ENCODE measurements around the gene AKAP7.
"Not testable (repeated sequence)": the region's sequence is repeated elsewhere in the genome, so short reads cannot be mapped to it uniquely, and the experiment has no call there.

Gene AKAP7

DNA sequence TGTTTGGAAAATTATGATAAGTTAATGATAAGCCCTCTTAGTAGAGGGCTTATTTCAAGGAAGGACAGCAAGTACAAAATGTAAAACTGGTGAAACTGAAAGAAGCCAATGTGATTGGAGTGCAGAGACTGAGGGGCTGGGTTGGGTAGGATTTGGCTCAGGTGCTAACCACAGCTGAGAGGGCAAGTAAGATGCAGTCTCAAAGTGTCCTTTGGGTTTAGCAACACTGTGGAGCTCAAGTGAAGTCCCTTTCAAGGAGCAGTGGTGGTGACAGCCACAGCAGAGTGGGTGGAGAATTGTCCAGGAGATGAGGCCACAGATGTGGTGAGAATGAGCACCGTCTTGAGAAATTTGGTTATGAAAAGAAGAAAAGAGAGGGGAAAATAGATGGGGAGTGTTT lies 181.4 kb downstream of the AKAP7 start:
- Histone ChIP-seq H3K79me2 (ENCODE audit: control insufficient read depth, insufficient read depth, low read length) (no peaks in the 10 kb centered on the region), H3K9ac (ENCODE audit: low read length) (no peak overlapping the region), H4K8ac (ENCODE audit: low read depth, low read length) (no peak overlapping the region), H3K4me3 (ENCODE audit: low read length) (no peak overlapping the region), H3K18ac (ENCODE audit: low read length) (no peak overlapping the region), H4K5ac (ENCODE audit: low read length) (no peak overlapping the region), H3K27me3 (ENCODE audit: insufficient read depth, low read length, poor library complexity) (no peaks in the 10 kb centered on the region), H2AK5ac (ENCODE audit: low read length) (no peak overlapping the region), H3K4me2 (ENCODE audit: low read length) (no peak overlapping the region), H3K4me1 (ENCODE audit: control insufficient read depth, low read depth, low read length) (no peaks in the 10 kb centered on the region), H2BK5ac (ENCODE audit: low read length) (no peak overlapping the region), H3K23ac (ENCODE audit: low read length) (no peak overlapping the region), H3K79me1 (ENCODE audit: low read length) (no peaks in the 10 kb centered on the region), H3K56ac (ENCODE audit: low read length) (no peak overlapping the region), H2BK15ac (replicated peaks; ENCODE audit: low read depth) (no peak overlapping the region), H2BK120ac (ENCODE audit: low read depth, low read length) (no peak overlapping the region), H3K27ac (ENCODE audit: low read depth, low read length) (no peak overlapping the region), H3K4ac (ENCODE audit: low read depth, low read length) (no peak overlapping the region), H3K36me3 (ENCODE audit: control insufficient read depth, insufficient read depth, low read length) (no peaks in the 10 kb centered on the region)
- DNase-seq: no peak
- no CpG with 5 or more reads among the region's 1 CpG for WGBS (ENCODE audit: extremely low coverage, insufficient coverage, low lambda C conversion rate)

DNA sequence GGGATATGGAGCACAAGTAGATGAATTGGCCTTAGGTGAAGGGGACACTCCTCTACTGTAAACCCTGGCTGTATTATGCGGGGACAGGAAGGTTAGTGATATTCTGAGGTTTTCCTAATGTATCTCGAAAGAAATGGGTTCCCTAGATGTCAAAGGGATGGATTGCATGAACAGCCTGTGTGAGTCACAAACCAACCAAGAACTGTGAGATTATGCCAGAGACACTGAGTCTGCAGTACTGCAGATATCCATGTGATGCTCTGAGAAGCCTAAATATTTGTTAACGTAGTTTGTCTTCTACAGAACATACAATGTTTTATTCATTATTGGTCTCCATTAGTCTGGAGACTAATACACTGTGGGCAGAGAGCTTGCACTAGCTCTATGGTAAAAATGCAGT lies 182.2 kb downstream of the AKAP7 start:
- Histone ChIP-seq H3K79me2 (ENCODE audit: control insufficient read depth, insufficient read depth, low read length) (no peaks in the 10 kb centered on the region), H2BK5ac (ENCODE audit: low read length) (no peak overlapping the region), H3K27me3 (ENCODE audit: insufficient read depth, low read length, poor library complexity) (no peaks in the 10 kb centered on the region), H3K4me1 (ENCODE audit: control insufficient read depth, low read depth, low read length) (no peaks in the 10 kb centered on the region), H2BK120ac (ENCODE audit: low read depth, low read length) (no peak overlapping the region), H3K4ac (ENCODE audit: low read depth, low read length) (no peak overlapping the region), H4K5ac (ENCODE audit: low read length) (no peak overlapping the region), H3K9ac (ENCODE audit: low read length) (no peak overlapping the region), H2BK15ac (replicated peaks; ENCODE audit: low read depth) (no peak overlapping the region), H3K4me2 (ENCODE audit: low read length) (no peak overlapping the region), H4K8ac (ENCODE audit: low read depth, low read length) (no peak overlapping the region), H3K27ac (ENCODE audit: low read depth, low read length) (no peak overlapping the region), H2AK5ac (ENCODE audit: low read length) (no peak overlapping the region), H3K56ac (ENCODE audit: low read length) (no peak overlapping the region), H3K36me3 (ENCODE audit: control insufficient read depth, insufficient read depth, low read length) (no peaks in the 10 kb centered on the region), H3K18ac (ENCODE audit: low read length) (no peak overlapping the region), H3K79me1 (ENCODE audit: low read length) (no peaks in the 10 kb centered on the region), H3K23ac (ENCODE audit: low read length) (no peak overlapping the region), H3K4me3 (ENCODE audit: low read length) (no peak overlapping the region)
- WGBS (ENCODE audit: extremely low coverage, insufficient coverage, low lambda C conversion rate): no CpG with 5 or more reads among the region's 3 CpGs
- DNase-seq: no peak

DNA sequence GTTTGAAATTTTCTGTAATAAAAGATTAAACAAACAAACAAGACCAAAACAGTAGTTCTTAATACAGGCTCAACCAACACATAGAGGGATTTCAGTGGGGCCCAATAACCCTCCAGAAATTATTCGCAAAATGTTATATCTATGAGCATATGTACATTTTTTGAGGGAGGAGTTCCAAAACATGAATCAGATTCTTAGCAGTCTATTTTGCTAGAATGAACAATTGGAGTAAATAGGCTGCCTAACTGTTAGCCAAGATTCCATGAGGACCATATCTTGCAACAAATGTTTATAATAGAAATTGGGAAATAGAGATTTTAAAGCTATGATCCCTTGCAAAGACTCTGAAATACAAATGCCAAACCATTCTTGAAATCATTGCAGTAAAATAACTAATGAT lies 186.3 kb downstream of the AKAP7 start:
- no peaks in the 10 kb centered on the region for H3K4me1 ChIP-seq (ENCODE audit: control insufficient read depth, low read depth, low read length)
- WGBS (ENCODE audit: extremely low coverage, insufficient coverage, low lambda C conversion rate): no CpG with 5 or more reads among the region's 1 CpG

DNA sequence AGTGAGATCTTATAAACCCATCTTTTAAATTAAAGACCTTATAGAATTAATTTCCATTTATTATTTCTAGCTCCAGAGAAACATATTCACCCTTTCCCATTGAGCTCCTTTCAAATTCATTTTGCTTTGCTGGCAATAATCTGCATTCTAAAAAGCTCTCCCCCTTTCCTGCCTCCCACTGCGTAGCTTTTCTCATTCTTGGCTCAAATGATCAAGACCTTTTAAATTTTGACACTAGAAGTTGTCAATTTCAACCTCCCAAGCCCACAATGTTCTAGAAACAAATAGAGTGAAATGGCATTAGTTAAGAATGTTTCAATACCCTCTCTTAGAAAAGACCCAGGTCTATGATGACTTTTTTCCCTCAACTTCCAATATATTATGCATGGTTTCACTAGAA lies 186.9 kb downstream of the AKAP7 start:
- Histone ChIP-seq H4K8ac (ENCODE audit: low read depth, low read length) (no peak overlapping the region), H3K79me1 (ENCODE audit: low read length) (no peaks in the 10 kb centered on the region), H3K27me3 (ENCODE audit: insufficient read depth, low read length, poor library complexity) (no peaks in the 10 kb centered on the region), H3K79me2 (ENCODE audit: control insufficient read depth, insufficient read depth, low read length) (no peaks in the 10 kb centered on the region), H3K27ac (ENCODE audit: low read depth, low read length) (no peak overlapping the region), H4K5ac (ENCODE audit: low read length) (no peak overlapping the region), H3K36me3 (ENCODE audit: control insufficient read depth, insufficient read depth, low read length) (no peaks in the 10 kb centered on the region), H3K4me3 (ENCODE audit: low read length) (no peak overlapping the region), H2BK5ac (ENCODE audit: low read length) (no peak overlapping the region), H3K4me1 (ENCODE audit: control insufficient read depth, low read depth, low read length) (no peaks in the 10 kb centered on the region), H3K4me2 (ENCODE audit: low read length) (no peak overlapping the region), H2BK120ac (ENCODE audit: low read depth, low read length) (no peak overlapping the region), H2AK5ac (ENCODE audit: low read length) (no peak overlapping the region), H3K4ac (ENCODE audit: low read depth, low read length) (no peak overlapping the region), H2BK15ac (replicated peaks; ENCODE audit: low read depth) (no peak overlapping the region), H3K18ac (ENCODE audit: low read length) (no peak overlapping the region), H3K23ac (ENCODE audit: low read length) (no peak overlapping the region), H3K9ac (ENCODE audit: low read length) (no peak overlapping the region), H3K56ac (ENCODE audit: low read length) (no peak overlapping the region)
- DNase-seq: no peak
- WGBS (ENCODE audit: extremely low coverage, insufficient coverage, low lambda C conversion rate): no CpG with 5 or more reads among the region's 1 CpG

More for the DNA sequence above, 186.3 kb downstream of the AKAP7 start:
- no peak overlapping the region for H3K4me2 ChIP-seq (ENCODE audit: low read length)
- H3K79me2 ChIP-seq (ENCODE audit: control insufficient read depth, insufficient read depth, low read length): no peaks in the 10 kb centered on the region
- no peak overlapping the region for H3K4ac ChIP-seq (ENCODE audit: low read depth, low read length)
- no peak overlapping the region for H3K23ac ChIP-seq (ENCODE audit: low read length)
- H2BK15ac ChIP-seq (replicated peaks; ENCODE audit: low read depth): no peak overlapping the region
- H3K27me3 ChIP-seq (ENCODE audit: insufficient read depth, low read length, poor library complexity): no peaks in the 10 kb centered on the region
- H2BK5ac ChIP-seq (ENCODE audit: low read length): no peak overlapping the region
- H3K27ac ChIP-seq (ENCODE audit: low read depth, low read length): no peak overlapping the region
- no peak overlapping the region for H3K4me3 ChIP-seq (ENCODE audit: low read length)
- no peak overlapping the region for H2BK120ac ChIP-seq (ENCODE audit: low read depth, low read length)
- no peak overlapping the region for H3K9ac ChIP-seq (ENCODE audit: low read length)
- H3K36me3 ChIP-seq (ENCODE audit: control insufficient read depth, insufficient read depth, low read length): no peaks in the 10 kb centered on the region
- no peak overlapping the region for H3K18ac ChIP-seq (ENCODE audit: low read length)
- DNase-seq: no peak
- H4K5ac ChIP-seq (ENCODE audit: low read length): no peak overlapping the region
- H3K56ac ChIP-seq (ENCODE audit: low read length): no peak overlapping the region
- no peak overlapping the region for H4K8ac ChIP-seq (ENCODE audit: low read depth, low read length)
- no peak overlapping the region for H2AK5ac ChIP-seq (ENCODE audit: low read length)
- H3K79me1 ChIP-seq (ENCODE audit: low read length): no peaks in the 10 kb centered on the region

DNA sequence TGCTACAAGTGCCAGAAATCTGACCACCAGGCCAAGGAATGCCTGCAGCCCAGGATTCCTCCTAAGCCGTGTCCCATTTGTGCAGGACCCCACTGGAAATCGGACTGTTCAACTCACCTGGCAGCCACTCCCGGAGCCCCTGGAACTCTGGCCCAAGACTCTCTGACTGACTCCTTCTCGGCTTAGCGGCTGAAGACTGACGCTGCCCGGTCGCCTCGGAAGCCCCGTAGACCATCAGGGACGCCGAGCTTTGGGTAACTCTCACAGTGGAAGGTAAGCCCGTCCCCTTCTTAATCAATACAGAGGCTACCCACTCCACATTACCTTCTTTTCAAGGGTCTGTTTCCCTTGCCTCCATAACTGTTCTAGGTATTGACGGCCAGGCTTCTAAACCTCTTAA lies 190.4 kb downstream of the AKAP7 start:
- H3K79me2 ChIP-seq (ENCODE audit: control insufficient read depth, insufficient read depth, low read length): not testable (repeated sequence)
- no CpG with 5 or more reads among the region's 14 CpGs for WGBS (ENCODE audit: extremely low coverage, insufficient coverage, low lambda C conversion rate)

DNA sequence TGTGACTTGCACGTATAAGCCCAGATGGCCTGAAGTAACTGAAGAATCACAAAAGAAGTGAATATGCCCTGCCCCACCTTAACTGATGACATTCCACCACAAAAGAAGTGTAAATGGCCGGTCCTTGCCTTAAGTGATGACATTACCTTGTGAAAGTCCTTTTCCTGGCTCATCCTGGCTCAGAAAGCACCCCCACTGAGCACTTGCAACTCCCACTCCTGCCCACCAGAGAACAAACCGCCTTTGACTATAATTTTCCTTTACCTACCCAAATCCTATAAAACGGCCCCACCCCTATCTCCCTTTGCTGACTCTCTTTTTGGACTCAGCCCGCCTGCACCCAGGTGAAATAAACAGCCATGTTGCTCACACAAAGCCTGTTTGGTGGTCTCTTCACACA lies 193.5 kb downstream of the AKAP7 start:
- not testable (repeated sequence) for H3K79me1 ChIP-seq (ENCODE audit: low read length); H3K4me1 ChIP-seq (ENCODE audit: control insufficient read depth, low read depth, low read length); H3K4me2 ChIP-seq (ENCODE audit: low read length); H2BK5ac ChIP-seq (ENCODE audit: low read length); H3K23ac ChIP-seq (ENCODE audit: low read length); H3K4me3 ChIP-seq (ENCODE audit: low read length); H3K79me2 ChIP-seq (ENCODE audit: control insufficient read depth, insufficient read depth, low read length); H3K56ac ChIP-seq (ENCODE audit: low read length); H3K27me3 ChIP-seq (ENCODE audit: insufficient read depth, low read length, poor library complexity); H2BK120ac ChIP-seq (ENCODE audit: low read depth, low read length); H3K27ac ChIP-seq (ENCODE audit: low read depth, low read length); H3K36me3 ChIP-seq (ENCODE audit: control insufficient read depth, insufficient read depth, low read length); H4K8ac ChIP-seq (ENCODE audit: low read depth, low read length); H3K9ac ChIP-seq (ENCODE audit: low read length); H4K5ac ChIP-seq (ENCODE audit: low read length); H2BK15ac ChIP-seq (replicated peaks; ENCODE audit: low read depth); H3K4ac ChIP-seq (ENCODE audit: low read depth, low read length); H2AK5ac ChIP-seq (ENCODE audit: low read length)
- peak overlapping the region; percentile 28 for H3K18ac ChIP-seq (ENCODE audit: low read length)
- peak; percentile 73 for DNase-seq
- WGBS (ENCODE audit: extremely low coverage, insufficient coverage, low lambda C conversion rate): no CpG with 5 or more reads among the region's 5 CpGs

More for the DNA sequence above, 190.4 kb downstream of the AKAP7 start:
- not testable (repeated sequence) for H3K4ac ChIP-seq (ENCODE audit: low read depth, low read length); H3K27me3 ChIP-seq (ENCODE audit: insufficient read depth, low read length, poor library complexity); H3K36me3 ChIP-seq (ENCODE audit: control insufficient read depth, insufficient read depth, low read length); H3K27ac ChIP-seq (ENCODE audit: low read depth, low read length); H3K18ac ChIP-seq (ENCODE audit: low read length); H3K56ac ChIP-seq (ENCODE audit: low read length); H3K23ac ChIP-seq (ENCODE audit: low read length); H4K8ac ChIP-seq (ENCODE audit: low read depth, low read length); H3K4me1 ChIP-seq (ENCODE audit: control insufficient read depth, low read depth, low read length); H3K9ac ChIP-seq (ENCODE audit: low read length); H3K4me3 ChIP-seq (ENCODE audit: low read length); H2BK120ac ChIP-seq (ENCODE audit: low read depth, low read length); H2BK15ac ChIP-seq (replicated peaks; ENCODE audit: low read depth); H2BK5ac ChIP-seq (ENCODE audit: low read length); DNase-seq; H3K4me2 ChIP-seq (ENCODE audit: low read length); H4K5ac ChIP-seq (ENCODE audit: low read length); H3K79me1 ChIP-seq (ENCODE audit: low read length); H2AK5ac ChIP-seq (ENCODE audit: low read length)
